GDM1 (cell line): ENCODE results near the gene CACNB1.

ENCODE experiments used
- DNase-seq: peaks from one replicate; lab custom pipeline; 2025; lab: John Stamatoyannopoulos, UW

The CACNB1 gene

GRCh38 chr17:39225959-39226683 is 28.7 kb upstream of the CACNB1 start:
- no peak for DNase-seq

GRCh38 chr17:39225308-39225958 is 28.0 kb upstream of the CACNB1 start, which contains the start of gene STAC2:
Gene STAC2, minus strand, starts transcription at chr17:39225945. Its CDS starts 443 bp downstream, at chr17:39225502.
- DNase-seq: no peak

- no peak for DNase-seq
Observed at GRCh38 chr17:39224778-39225307, 27.4 kb upstream of the CACNB1 start.

- no peak for DNase-seq
Observed at GRCh38 chr17:39223907-39224777, 26.7 kb upstream of the CACNB1 start.

GRCh38 chr17:39222866-39223834 is 25.7 kb upstream of the CACNB1 start:
- DNase-seq: no peak

GRCh38 chr17:39222151-39222550 is 24.7 kb upstream of the CACNB1 start:
- no peak for DNase-seq

- no peak for DNase-seq
Observed at GRCh38 chr17:39221572-39221971, 24.1 kb upstream of the CACNB1 start.

- no peak for DNase-seq
Observed at GRCh38 chr17:39219647-39220154, 22.2 kb upstream of the CACNB1 start.

GRCh38 chr17:39218906-39219305 is 21.4 kb upstream of the CACNB1 start:
- DNase-seq: no peak

- DNase-seq: no peak
Observed at GRCh38 chr17:39217734-39218369, 20.4 kb upstream of the CACNB1 start.

- DNase-seq: no peak
Observed at GRCh38 chr17:39213852-39214251, 16.4 kb upstream of the CACNB1 start.

GRCh38 chr17:39212841-39213480 is 15.5 kb upstream of the CACNB1 start:
- no peak for DNase-seq

- DNase-seq: no peak
Observed at GRCh38 chr17:39212195-39212810, 14.8 kb upstream of the CACNB1 start.

- no peak for DNase-seq
Observed at GRCh38 chr17:39210093-39210434, 12.6 kb upstream of the CACNB1 start.

GRCh38 chr17:39209317-39210092 is 12.0 kb upstream of the CACNB1 start:
- DNase-seq: no peak

- no peak for DNase-seq
Observed at GRCh38 chr17:39208893-39209292, 11.4 kb upstream of the CACNB1 start.

GRCh38 chr17:39208136-39208535 is 10.7 kb upstream of the CACNB1 start:
- DNase-seq: no peak

- DNase-seq: no peak
Observed at GRCh38 chr17:39205112-39205526, 7.7 kb upstream of the CACNB1 start.

- no peak for DNase-seq
Observed at GRCh38 chr17:39204245-39204644, 6.8 kb upstream of the CACNB1 start.
